Mesenteric fat pad (tissue), 1 donor: Measurements from ENCODE around the gene FCRL1. TPM values are rescaled to one million over a fixed set of nuclear protein-coding genes. Genes with fewer than 3 reads are reported as not detected.

ENCODE experiments used
- DNase-seq: peaks from one replicate; pipeline ENCODE4 v3.0.0-alpha.2; 2020; ENCODE audit warnings: low spot score
- total RNA-seq: library from RNA; stranded (reverse); fragmentation: NEBNext Ultra II Directional; extraction: Animal tissue kit (Norgen Biotek cat#: 25700); gene quantifications from one replicate; pipeline ENCODE4 v1.2.1, GENCODE V29; 2021
- donor health status: DM: yes; HTN: yes; CAD: no.

Gene FCRL1
- total RNA-seq, 1 donor from 2014 or later: 0.32 TPM

- no peak for DNase-seq
Measured at GRCh38 chr1:157803851-157804250, 16.1 kb downstream of the FCRL1 start.

- DNase-seq: no peak
Measured at GRCh38 chr1:157799996-157800395, 19.9 kb downstream of the FCRL1 start.

- DNase-seq: no peak
Measured at GRCh38 chr1:157798211-157798610, 21.7 kb downstream of the FCRL1 start.

GRCh38 chr1:157785248-157785647, 34.7 kb downstream of the FCRL1 start:
- DNase-seq: no peak

- DNase-seq: no peak
Measured at GRCh38 chr1:157784801-157785200, 35.1 kb downstream of the FCRL1 start.

- no peak for DNase-seq
Measured at GRCh38 chr1:157782931-157783330, 37.0 kb downstream of the FCRL1 start.

- no peak for DNase-seq
Measured at GRCh38 chr1:157781048-157781447, 38.9 kb downstream of the FCRL1 start.

GRCh38 chr1:157776971-157777391, 42.9 kb downstream of the FCRL1 start, which contains the start of gene FCRL2:
Gene FCRL2 (minus strand): TSS chr1:157777132. CDS start chr1:157777073, 59 bp downstream.
- no peak for DNase-seq

GRCh38 chr1:157775101-157775870, 44.6 kb downstream of the FCRL1 start:
- no peak for DNase-seq

GRCh38 chr1:157774412-157774811, 45.5 kb downstream of the FCRL1 start:
- DNase-seq: no peak

- DNase-seq: no peak
Measured at GRCh38 chr1:157773493-157774350, 46.2 kb downstream of the FCRL1 start.

GRCh38 chr1:157771661-157772425, 48.1 kb downstream of the FCRL1 start:
- no peak for DNase-seq

- DNase-seq: no peak
Measured at GRCh38 chr1:157770442-157771043, 49.4 kb downstream of the FCRL1 start.

- DNase-seq: no peak
Measured at GRCh38 chr1:157766792-157767191, 53.1 kb downstream of the FCRL1 start.

GRCh38 chr1:157758018-157758417, 61.9 kb downstream of the FCRL1 start:
- no peak for DNase-seq

GRCh38 chr1:157753611-157754010, 66.3 kb downstream of the FCRL1 start:
- no peak for DNase-seq

- DNase-seq: no peak
Measured at GRCh38 chr1:157751283-157751682, 68.6 kb downstream of the FCRL1 start.

GRCh38 chr1:157748262-157748817, 71.6 kb downstream of the FCRL1 start:
- DNase-seq: no peak
